Hypothalamus (tissue), 51 donors: ENCODE data around the gene GNL2.
"Not testable (repeated sequence)": the region's sequence is repeated elsewhere in the genome, so short reads cannot be mapped to it uniquely, and the experiment has no call there.

Experiments used
- DNase-seq, 51 donors: peaks; one replicate each; lab custom pipeline; 2025; lab: John Stamatoyannopoulos, UW

GNL2 gene

GRCh38 chr1:37609994-37610393 is 14.3 kb upstream of the GNL2 start:
- no peak for DNase-seq

- no peak for DNase-seq
These were observed 13.3 kb upstream of the GNL2 start for GRCh38 chr1:37609002-37609401.

- DNase-seq: no peak
These were observed 10.9 kb upstream of the GNL2 start for GRCh38 chr1:37606481-37607263.

GRCh38 chr1:37605806-37606474 is 10.2 kb upstream of the GNL2 start:
- peak in 2 of 51 donors; percentile 1 to 30 for DNase-seq

GRCh38 chr1:37605061-37605650 is 9.4 kb upstream of the GNL2 start:
- no peak for DNase-seq

GRCh38 chr1:37602750-37603694 is 7.3 kb upstream of the GNL2 start:
- peak in 11 of 51 donors; percentile 1 to 27 (median 9) for DNase-seq

- DNase-seq: no peak
These were observed 5.7 kb upstream of the GNL2 start for GRCh38 chr1:37601441-37601840.

GRCh38 chr1:37599940-37600339 is 4.2 kb upstream of the GNL2 start:
- DNase-seq: no peak

- no peak for DNase-seq
These were observed 488 bp upstream of the GNL2 start for GRCh38 chr1:37596182-37596667.

- no peak for DNase-seq
These were observed 2.0 kb downstream of the GNL2 start for GRCh38 chr1:37593726-37594125.

- no peak for DNase-seq
These were observed 6.8 kb downstream of the GNL2 start for GRCh38 chr1:37588939-37589338.

- not testable (repeated sequence) for DNase-seq
These were observed 11.2 kb downstream of the GNL2 start for GRCh38 chr1:37584544-37584943.

- DNase-seq: no peak
These were observed 20.0 kb downstream of the GNL2 start for GRCh38 chr1:37575692-37576091.

- no peak for DNase-seq
These were observed 20.8 kb downstream of the GNL2 start for GRCh38 chr1:37574834-37575480.

- DNase-seq: no peak
These were observed 25.0 kb downstream of the GNL2 start for GRCh38 chr1:37570528-37571334.

- no peak for DNase-seq
These were observed 28.7 kb downstream of the GNL2 start for GRCh38 chr1:37567023-37567422.

GRCh38 chr1:37564892-37565291 is 30.8 kb downstream of the GNL2 start:
- DNase-seq: no peak

GRCh38 chr1:37562984-37563383 is 32.8 kb downstream of the GNL2 start:
- no peak for DNase-seq
